Erythroblast (primary cell): ENCODE results near the gene ARL4C.

Experiments
- GATA1 ChIP-seq: IDR thresholded peaks from 2 replicates; pipeline ENCODE4 v1.6.1; 2011; ENCODE audit warnings: low read depth, mild to moderate bottlenecking, control low read depth, low read length, moderate library complexity
- POLR2A ChIP-seq: IDR thresholded peaks from 2 replicates; pipeline ENCODE4 v1.6.1; 2011; ENCODE audit warnings: mild to moderate bottlenecking, low read length

DNA sequence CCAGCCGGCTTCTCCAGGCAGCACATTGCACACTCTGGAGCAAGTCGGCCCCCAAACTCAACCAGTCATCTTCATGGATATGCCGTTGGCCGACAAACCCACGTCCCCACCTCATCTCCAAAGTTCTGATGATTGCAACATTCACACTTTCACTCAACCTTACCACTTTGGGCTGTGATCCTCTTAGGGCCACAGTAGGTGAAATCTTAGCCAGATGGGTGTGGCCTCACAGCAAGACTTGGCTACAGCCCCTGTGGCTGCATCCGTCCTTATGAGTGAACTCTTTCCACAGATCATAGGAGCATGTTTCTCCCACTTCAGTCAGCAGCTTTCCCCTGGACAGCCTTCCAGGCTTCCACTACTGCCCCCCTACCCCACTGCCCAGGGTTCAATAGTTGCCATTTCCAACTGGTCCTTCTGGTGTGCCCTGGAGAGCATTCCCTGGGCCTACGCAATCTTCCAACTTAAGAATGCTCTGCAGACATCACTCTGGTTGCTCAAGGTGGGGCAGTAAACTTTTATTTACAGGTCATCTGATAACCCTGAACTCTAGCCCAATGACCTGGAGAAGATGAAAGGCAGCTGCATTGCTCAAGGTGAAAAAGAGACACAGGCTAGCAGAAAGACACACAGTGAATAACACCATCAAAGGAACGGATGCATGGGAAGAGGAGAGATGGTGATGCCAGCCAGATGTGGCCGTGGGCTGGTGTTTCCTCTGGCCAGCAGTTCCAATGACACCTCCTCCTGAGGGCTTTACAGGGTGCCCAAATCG, 34.5 kb downstream of the ARL4C start:
- TF ChIP-seq POLR2A (no peak), GATA1 (no peak)
